Endothelial cell of umbilical vein (primary cell): ENCODE measurements around the gene RAB35. TPM values are rescaled to one million over a fixed set of nuclear protein-coding genes. Genes with fewer than 3 reads are reported as not detected.

Experiments used
- BruUV-seq: library from RNA; stranded (reverse); fragments of 400-500 nt; replicated peaks from 2 replicates; lab custom pipeline; 2021; lab: Mats Ljungman, UMichigan
- CTCF ChIA-PET: fragments of 300-600, 350-600 bp; sonication (Branson Sonifier 250); formaldehyde crosslinking; loops from one replicate; lab custom pipeline; 2021; ENCODE audit warnings: antibody characterized with exemption, inconsistent platforms; lab: Charles Lee
- POLR2A ChIA-PET: fragments of 300-600, 350-600 bp; sonication (Branson Sonifier 250); formaldehyde crosslinking; loops from one replicate; lab custom pipeline; 2021; ENCODE audit warnings: antibody characterized with exemption, inconsistent platforms; lab: Charles Lee
- DNase-seq: peaks from one replicate; pipeline ENCODE4 v3.0.0-alpha.2; 2011; ENCODE audit warnings: low read depth, low spot score
- FAIRE-seq: peaks from 2 replicates; lab custom pipeline; 2011; peaks lifted over from hg19 to GRCh38; lab: Jason Lieb, UNC
- H2AFZ ChIP-seq: 2 replicates; pipeline ENCODE4 v1.6.0; 2012; ENCODE audit warnings: low read depth, low read length, control low read depth, inconsistent platforms
- H3K27ac ChIP-seq: 2 replicates; pipeline ENCODE4 v1.5.1; 2011; ENCODE audit warnings: low read depth, mild to moderate bottlenecking, control low read depth, low read length, moderate library complexity; ENCODE audit not compliant: insufficient read depth
- H3K27me3 ChIP-seq, 2 experiments: 2 replicates each; pipeline versions ENCODE4 v1.6.0 to v1.6.1; 2011; ENCODE audit warnings: low read length in 2 of 2, mixed read lengths in 1 of 2; ENCODE audit not compliant: control insufficient read depth in 2 of 2, insufficient read depth in 2 of 2
- H3K36me3 ChIP-seq, 2 experiments: 2 replicates in 1 of 2; 3 replicates in 1 of 2; pipeline ENCODE4 v1.5.1; 2011; ENCODE audit warnings: low read length in 2 of 2, mild to moderate bottlenecking in 1 of 2, moderate library complexity in 1 of 2; ENCODE audit not compliant: control insufficient read depth in 2 of 2, insufficient read depth in 2 of 2; ENCODE audit errors: extremely low read depth in 1 of 2
- H3K4me1 ChIP-seq: 3 replicates; pipeline ENCODE4 v1.5.1; 2011; ENCODE audit warnings: mild to moderate bottlenecking, low read length; ENCODE audit not compliant: control insufficient read depth, insufficient read depth; ENCODE audit errors: extremely low read depth
- H3K4me2 ChIP-seq: 2 replicates; pipeline ENCODE4 v1.6.1; 2011; ENCODE audit warnings: low read length, control low read depth, mixed read lengths; ENCODE audit not compliant: insufficient read depth
- H3K4me3 ChIP-seq, 3 experiments: fragments of 200-600 bp in 1 of 3; sonication (generic), shearing (Covaris generic) in 1 of 3; replicated peaks in 1 of 3; 2 replicates each; pipeline ENCODE4 v1.5.1; 2011 to 2016; ENCODE audit warnings: control low read depth in 3 of 3, low read length in 3 of 3, mild to moderate bottlenecking in 2 of 3, inconsistent platforms in 1 of 3, low read depth in 1 of 3, moderate library complexity in 1 of 3; ENCODE audit not compliant: insufficient read depth in 1 of 3
- H3K79me2 ChIP-seq: 2 replicates; pipeline ENCODE4 v1.6.0; 2012; ENCODE audit warnings: low read length, inconsistent platforms; ENCODE audit not compliant: control insufficient read depth, insufficient read depth
- H3K9ac ChIP-seq: replicated peaks from 2 replicates; pipeline ENCODE3; 2011; ENCODE audit warnings: low read length, control low read depth; ENCODE audit not compliant: insufficient read depth; ENCODE audit errors: extremely low read depth
- H3K9me1 ChIP-seq: replicated peaks from 3 replicates; pipeline ENCODE4 v1.6.0; 2011; ENCODE audit warnings: mild to moderate bottlenecking, low read length; ENCODE audit not compliant: control insufficient read depth, insufficient read depth; ENCODE audit errors: extremely low read depth
- H3K9me3 ChIP-seq: replicated peaks from 2 replicates; pipeline ENCODE4 v1.5.1; 2012; ENCODE audit warnings: low read length, inconsistent platforms; ENCODE audit not compliant: control insufficient read depth, insufficient read depth
- H4K20me1 ChIP-seq: replicated peaks from 2 replicates; pipeline ENCODE3; 2011; ENCODE audit warnings: mild to moderate bottlenecking, low read length; ENCODE audit not compliant: control insufficient read depth, insufficient read depth; ENCODE audit errors: extremely low read depth
- EZH2 ChIP-seq: IDR thresholded peaks from 2 replicates; pipeline ENCODE4 v1.6.1; 2012; ENCODE audit warnings: borderline replicate concordance, low read depth, mild to moderate bottlenecking, moderate library complexity, low read length, inconsistent platforms; ENCODE audit not compliant: severe bottlenecking
- FOS ChIP-seq: IDR thresholded peaks from 2 replicates; pipeline ENCODE4 v1.6.1; 2011; ENCODE audit warnings: mild to moderate bottlenecking, low read length, moderate library complexity, borderline replicate concordance; ENCODE audit not compliant: insufficient read depth
- GATA2 ChIP-seq: IDR thresholded peaks from 2 replicates; pipeline ENCODE4 v1.7.0; 2011; ENCODE audit warnings: low read depth, mild to moderate bottlenecking, moderate library complexity, mixed read lengths, low read length; ENCODE audit not compliant: insufficient read length, insufficient read depth
- JUN ChIP-seq: IDR thresholded peaks from 2 replicates; pipeline ENCODE4 v1.6.1; 2011; ENCODE audit warnings: borderline replicate concordance, low read depth; ENCODE audit not compliant: insufficient read length, insufficient read depth
- MYC ChIP-seq: IDR thresholded peaks from one replicate; pipeline ENCODE4 v1.6.1; 2011; ENCODE audit warnings: mild to moderate bottlenecking, low read depth, low read length
- POLR2A ChIP-seq: IDR thresholded peaks from 2 replicates; pipeline ENCODE4 v1.6.1; 2012; ENCODE audit warnings: low read depth, mild to moderate bottlenecking, control low read depth, low read length
- POLR2AphosphoS5 ChIP-seq: IDR thresholded peaks from 2 replicates; pipeline ENCODE4 v1.6.1; 2012; ENCODE audit warnings: low read depth, mild to moderate bottlenecking, control low read depth, low read length, moderate library complexity; ENCODE audit not compliant: insufficient read depth
- dilution Hi-C: fragments of 300-500 bp; cut with MboI; formaldehyde crosslinking; loops from one replicate; pipeline ENCODE4 v1.15.0; 2019; ENCODE audit warnings: low sequenced_read_pairs; ENCODE audit not compliant: extremely low pct_ligation_motif_present
- intact Hi-C: fragments of 100-400 bp; cut with micrococcal nuclease; formaldehyde crosslinking; loops from one replicate; pipeline ENCODE4 v1.10.0; 2022
- polyA plus RNA-seq, 4 experiments: library from polyadenylated mRNA; depleted of rRNA in 3 of 4; stranded (reverse) in 3 of 4; unstranded in 1 of 4; fragments of >200 nt; gene quantifications; 2 replicates each; pipeline versions ENCODE4 v1.2.1 to v1.2.3, GENCODE V29; 2011 to 2012; ENCODE audit warnings: missing spikeins in 1 of 4
- total RNA-seq: library from RNA; stranded (reverse); gene quantifications from 2 replicates; pipeline ENCODE4 v1.2.3, GENCODE V29; 2021
- TF ChIP-seq, protein P1 (sequence below), 2 donors: IDR thresholded peaks; 1 replicate in 1 of 2; 2 replicates in 1 of 2; pipeline ENCODE4 v1.5.1; 2011; ENCODE audit warnings: low read length in 2 of 2, mild to moderate bottlenecking in 2 of 2, moderate library complexity in 2 of 2, control low read depth in 1 of 2, inconsistent platforms in 1 of 2, low read depth in 1 of 2; ENCODE audit not compliant: insufficient read depth in 1 of 2; ENCODE audit errors: extremely low read depth in 1 of 2
- TF ChIP-seq, protein P2 (sequence below): IDR thresholded peaks from 2 replicates; pipeline ENCODE4 v1.6.1; 2011; ENCODE audit not compliant: insufficient read depth, insufficient read length

Gene RAB35
- total and polyA plus RNA-seq, 2 donors (not counting 3 experiments of a cell fraction or from before 2014, with no cell fraction given) = 70.5 to 80.3 TPM

DNA sequence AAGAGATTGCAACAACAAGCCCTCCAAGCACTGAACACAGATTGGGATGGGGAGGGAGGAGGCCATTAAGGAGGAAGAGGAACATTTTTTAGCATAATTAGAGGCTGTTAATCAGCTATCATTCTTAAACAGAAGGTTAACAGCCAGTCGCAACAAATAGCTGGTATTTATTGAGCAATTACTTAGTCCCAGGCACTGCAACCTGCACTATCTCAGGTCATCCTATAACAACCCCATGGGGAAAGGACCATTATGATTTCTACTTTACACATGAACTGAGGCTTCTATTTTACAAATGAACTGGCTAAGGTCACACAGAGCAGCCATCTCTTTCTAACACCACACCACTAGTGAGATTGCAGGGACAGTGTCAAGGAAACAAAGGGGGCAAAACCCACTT lies 10.4 kb downstream of the RAB35 start:
- peaks cover 89% of the 10 kb centered on the region for H3K79me2 ChIP-seq
- intact Hi-C loops = no loop called here
- H3K27ac ChIP-seq = no peak overlapping the region
- FAIRE-seq = no peak
- dilution Hi-C loops = no loop called here
- H3K27me3 ChIP-seq = no peaks in the 10 kb centered on the region
- ChIA-PET POLR2A (no interaction called here), CTCF (interaction anchor here (0.8 kb wide), 1 partner anchor 61 kb away, joined by 3 read pairs; no protein-coding TSS in a partner anchor)
- TSS peak; percentile 2 for BruUV-seq
- DNase-seq = no peak
- H3K36me3 ChIP-seq = peaks cover 0 to 25% of the 10 kb centered on the region in 2 experiments
- no peak overlapping the region for H3K4me2 ChIP-seq
- TF ChIP-seq FOS (no peak), GATA2 (no peak), POLR2A (no peak), JUN (no peak), EZH2 (no peak), MYC (no peak), POLR2AphosphoS5 (no peak)
- TF ChIP-seq, protein P1, sequence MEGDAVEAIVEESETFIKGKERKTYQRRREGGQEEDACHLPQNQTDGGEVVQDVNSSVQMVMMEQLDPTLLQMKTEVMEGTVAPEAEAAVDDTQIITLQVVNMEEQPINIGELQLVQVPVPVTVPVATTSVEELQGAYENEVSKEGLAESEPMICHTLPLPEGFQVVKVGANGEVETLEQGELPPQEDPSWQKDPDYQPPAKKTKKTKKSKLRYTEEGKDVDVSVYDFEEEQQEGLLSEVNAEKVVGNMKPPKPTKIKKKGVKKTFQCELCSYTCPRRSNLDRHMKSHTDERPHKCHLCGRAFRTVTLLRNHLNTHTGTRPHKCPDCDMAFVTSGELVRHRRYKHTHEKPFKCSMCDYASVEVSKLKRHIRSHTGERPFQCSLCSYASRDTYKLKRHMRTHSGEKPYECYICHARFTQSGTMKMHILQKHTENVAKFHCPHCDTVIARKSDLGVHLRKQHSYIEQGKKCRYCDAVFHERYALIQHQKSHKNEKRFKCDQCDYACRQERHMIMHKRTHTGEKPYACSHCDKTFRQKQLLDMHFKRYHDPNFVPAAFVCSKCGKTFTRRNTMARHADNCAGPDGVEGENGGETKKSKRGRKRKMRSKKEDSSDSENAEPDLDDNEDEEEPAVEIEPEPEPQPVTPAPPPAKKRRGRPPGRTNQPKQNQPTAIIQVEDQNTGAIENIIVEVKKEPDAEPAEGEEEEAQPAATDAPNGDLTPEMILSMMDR (IDR thresholded peaks at IDR 0.05; ENCODE audit: extremely low read depth in 1 of 2, insufficient read depth in 1 of 2, low read depth in 1 of 2, low read length in 2 of 2) = no peak
- TF ChIP-seq, protein P2, sequence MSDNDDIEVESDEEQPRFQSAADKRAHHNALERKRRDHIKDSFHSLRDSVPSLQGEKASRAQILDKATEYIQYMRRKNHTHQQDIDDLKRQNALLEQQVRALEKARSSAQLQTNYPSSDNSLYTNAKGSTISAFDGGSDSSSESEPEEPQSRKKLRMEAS = no peak
- peaks cover 3% of the 10 kb centered on the region for H4K20me1 ChIP-seq
- H3K4me1 ChIP-seq = peaks cover 2% of the 10 kb centered on the region
- no peaks in the 10 kb centered on the region for H3K9me3 ChIP-seq
- H2AFZ ChIP-seq = no peak overlapping the region
- H3K9me1 ChIP-seq = no peaks in the 10 kb centered on the region
- H3K4me3 ChIP-seq = no peak overlapping the region
- no peak overlapping the region for H3K9ac ChIP-seq
